ENCODE data around the gene RAET1G. TPM values are rescaled to one million over a fixed set of nuclear protein-coding genes. Genes with fewer than 3 reads are reported as not detected.

RAET1G gene
- total and polyA plus RNA-seq, 2 of the 13 experiments (the other 11 are each of a cell fraction or from before 2014, with no cell fraction given), result not detected

- TF ChIP-seq RERE (CRISPR knock-in tag; IDR thresholded peaks at IDR 0.05; ENCODE audit: low read depth) (no peak), TGIF2 (CRISPR knock-in tag; IDR thresholded peaks at IDR 0.05) (peak; percentile 50; the same call in 1 of the 2 replicates), AHDC1 (CRISPR knock-in tag; IDR thresholded peaks at IDR 0.05; ENCODE audit: borderline replicate concordance) (no peak), ZSCAN29 (CRISPR knock-in tag; conservative IDR thresholded peaks at IDR 0.05) (no peak), IRX3 (CRISPR knock-in tag; IDR thresholded peaks at IDR 0.05; ENCODE audit: borderline replicate concordance, low read depth) (no peak), STAG1 (CRISPR knock-in tag; IDR thresholded peaks at IDR 0.05) (peak; percentile 12; the same call in 1 of the 2 replicates), TBL1XR1 (IDR thresholded peaks at IDR 0.05; ENCODE audit: borderline replicate concordance, low read length, partially characterized antibody) (no peak), ZNF205 (CRISPR knock-in tag; IDR thresholded peaks at IDR 0.05) (no peak), SMARCE1 (IDR thresholded peaks at IDR 0.05; ENCODE audit: borderline replicate concordance) (no peak), GABPB1 (CRISPR knock-in tag; IDR thresholded peaks at IDR 0.05) (no peak), SALL1 (CRISPR knock-in tag; IDR thresholded peaks at IDR 0.05) (peak; percentile 43)
- TF ChIP-seq, protein P1, sequence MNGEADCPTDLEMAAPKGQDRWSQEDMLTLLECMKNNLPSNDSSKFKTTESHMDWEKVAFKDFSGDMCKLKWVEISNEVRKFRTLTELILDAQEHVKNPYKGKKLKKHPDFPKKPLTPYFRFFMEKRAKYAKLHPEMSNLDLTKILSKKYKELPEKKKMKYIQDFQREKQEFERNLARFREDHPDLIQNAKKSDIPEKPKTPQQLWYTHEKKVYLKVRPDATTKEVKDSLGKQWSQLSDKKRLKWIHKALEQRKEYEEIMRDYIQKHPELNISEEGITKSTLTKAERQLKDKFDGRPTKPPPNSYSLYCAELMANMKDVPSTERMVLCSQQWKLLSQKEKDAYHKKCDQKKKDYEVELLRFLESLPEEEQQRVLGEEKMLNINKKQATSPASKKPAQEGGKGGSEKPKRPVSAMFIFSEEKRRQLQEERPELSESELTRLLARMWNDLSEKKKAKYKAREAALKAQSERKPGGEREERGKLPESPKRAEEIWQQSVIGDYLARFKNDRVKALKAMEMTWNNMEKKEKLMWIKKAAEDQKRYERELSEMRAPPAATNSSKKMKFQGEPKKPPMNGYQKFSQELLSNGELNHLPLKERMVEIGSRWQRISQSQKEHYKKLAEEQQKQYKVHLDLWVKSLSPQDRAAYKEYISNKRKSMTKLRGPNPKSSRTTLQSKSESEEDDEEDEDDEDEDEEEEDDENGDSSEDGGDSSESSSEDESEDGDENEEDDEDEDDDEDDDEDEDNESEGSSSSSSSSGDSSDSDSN (CRISPR knock-in tag; IDR thresholded peaks at IDR 0.05), result no peak
- TF ChIP-seq, protein P2, sequence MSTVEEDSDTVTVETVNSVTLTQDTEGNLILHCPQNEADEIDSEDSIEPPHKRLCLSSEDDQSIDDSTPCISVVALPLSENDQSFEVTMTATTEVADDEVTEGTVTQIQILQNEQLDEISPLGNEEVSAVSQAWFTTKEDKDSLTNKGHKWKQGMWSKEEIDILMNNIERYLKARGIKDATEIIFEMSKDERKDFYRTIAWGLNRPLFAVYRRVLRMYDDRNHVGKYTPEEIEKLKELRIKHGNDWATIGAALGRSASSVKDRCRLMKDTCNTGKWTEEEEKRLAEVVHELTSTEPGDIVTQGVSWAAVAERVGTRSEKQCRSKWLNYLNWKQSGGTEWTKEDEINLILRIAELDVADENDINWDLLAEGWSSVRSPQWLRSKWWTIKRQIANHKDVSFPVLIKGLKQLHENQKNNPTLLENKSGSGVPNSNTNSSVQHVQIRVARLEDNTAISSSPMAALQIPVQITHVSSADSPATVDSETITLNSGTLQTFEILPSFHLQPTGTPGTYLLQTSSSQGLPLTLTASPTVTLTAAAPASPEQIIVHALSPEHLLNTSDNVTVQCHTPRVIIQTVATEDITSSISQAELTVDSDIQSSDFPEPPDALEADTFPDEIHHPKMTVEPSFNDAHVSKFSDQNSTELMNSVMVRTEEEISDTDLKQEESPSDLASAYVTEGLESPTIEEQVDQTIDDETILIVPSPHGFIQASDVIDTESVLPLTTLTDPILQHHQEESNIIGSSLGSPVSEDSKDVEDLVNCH (CRISPR knock-in tag; IDR thresholded peaks at IDR 0.05), result no peak
Measured at GRCh38 chr6:149903938-149904611, 18.8 kb downstream of the RAET1G start (continued).
